A549 (cell line): Measurements from ENCODE around the gene AGRN. TPM values are rescaled to one million over a fixed set of nuclear protein-coding genes. Genes with fewer than 3 reads are reported as not detected.
"Not testable (repeated sequence)": the region's sequence is repeated elsewhere in the genome, so short reads cannot be mapped to it uniquely, and the experiment has no call there.

Source experiments
- ATAC-seq, 2 experiments: fragments of 200-7000 bp in 1 of 2; fragments of >200 bp in 1 of 2; cut with Nextera tagmentation in 1 of 2; cut with Tn5 transposase in 1 of 2; 3 replicates each; pipeline versions ENCODE4 v1.8.0 to v1.9.1; 2018 to 2020; ENCODE audit warnings: mild to moderate bottlenecking in 1 of 2, moderate library complexity in 1 of 2
- CTCF ChIA-PET: fragments of 300-600 bp; sonication (Branson Sonifier 250); formaldehyde crosslinking; extraction: SDS; loops from one replicate; lab custom pipeline; 2021; ENCODE audit warnings: antibody characterized with exemption, inconsistent platforms; lab: Yijun Ruan, JAX
- POLR2A ChIA-PET: fragments of 350-600 bp; formaldehyde crosslinking; extraction: SDS; loops from one replicate; lab custom pipeline; 2021; ENCODE audit warnings: antibody characterized with exemption, inconsistent platforms; lab: Yijun Ruan, JAX
- DNase-seq, 2 experiments: peaks; one replicate each; pipeline versions ENCODE4 v3.0.0 to v3.0.0-alpha.2; 2011 to 2016; ENCODE audit warnings: low read depth in 1 of 2, low spot score in 1 of 2
- FAIRE-seq: peaks from 2 replicates; lab custom pipeline; 2011; peaks lifted over from hg19 to GRCh38; lab: Jason Lieb, UNC
- H3K27ac ChIP-seq, 2 experiments: fragments of >200 bp; sonication (Bioruptor Twin); formaldehyde crosslinking; 3 replicates each; pipeline ENCODE4 v1.5.1; 2016 to 2017
- H3K4me1 ChIP-seq: fragments of >200 bp; sonication (Bioruptor Twin); formaldehyde crosslinking; 3 replicates; pipeline ENCODE4 v1.6.1; 2016
- H3K4me2 ChIP-seq: fragments of >200 bp; sonication (Bioruptor Twin); formaldehyde crosslinking; 3 replicates; pipeline ENCODE4 v1.6.1; 2016
- H3K4me3 ChIP-seq: fragments of >200 bp; sonication (Bioruptor Twin); formaldehyde crosslinking; 3 replicates; pipeline ENCODE4 v1.5.1; 2016
- H3K9me3 ChIP-seq: fragments of >200 bp; sonication (Bioruptor Twin); formaldehyde crosslinking; 3 replicates; pipeline ENCODE4 v1.6.1; 2016
- CBX8 ChIP-seq: fragments of 200-600 bp; sonication (generic); IDR thresholded peaks from 2 replicates; pipeline ENCODE4 v1.6.1; 2016
- CHD4 ChIP-seq: fragments of 200-600 bp; sonication (generic); IDR thresholded peaks from 2 replicates; pipeline ENCODE4 v1.6.1; 2016; ENCODE audit warnings: antibody characterized with exemption, mild to moderate bottlenecking, borderline replicate concordance
- EHF ChIP-seq: fragments of 250-450 bp; sonication (Bioruptor Pico); IDR thresholded peaks from 2 replicates; pipeline ENCODE4 v1.5.0; 2020; ENCODE audit warnings: mild to moderate bottlenecking
- EP300 ChIP-seq, 2 experiments: fragments of >200 bp; sonication (Bioruptor Twin); formaldehyde crosslinking; IDR thresholded peaks; 2 replicates in 1 of 2; 3 replicates in 1 of 2; pipeline ENCODE4 v1.6.1; 2016 to 2017
- ESRRA ChIP-seq: fragments of 150-350 bp; IDR thresholded peaks from 2 replicates; pipeline ENCODE4 v1.6.1; 2014; ENCODE audit warnings: mild to moderate bottlenecking, low read length, borderline replicate concordance
- FOSB ChIP-seq: fragments of 250-450 bp; sonication (Bioruptor Pico); IDR thresholded peaks from 2 replicates; pipeline ENCODE4 v1.5.0; 2020; ENCODE audit warnings: mild to moderate bottlenecking, moderate library complexity
- HMGXB4 ChIP-seq: fragments of 250-450 bp; sonication (Bioruptor Pico); IDR thresholded peaks from 2 replicates; pipeline ENCODE4 v1.5.0; 2021; ENCODE audit warnings: mild to moderate bottlenecking, moderate library complexity, borderline replicate concordance
- HOXB5 ChIP-seq: fragments of 250-450 bp; sonication (Bioruptor Pico); IDR thresholded peaks from 2 replicates; pipeline ENCODE4 v1.5.0; 2020; ENCODE audit warnings: mild to moderate bottlenecking, moderate library complexity
- KDM1A ChIP-seq: fragments of 200-600 bp; sonication (generic); IDR thresholded peaks from 2 replicates; pipeline ENCODE4 v1.6.1; 2016; ENCODE audit warnings: low read depth, mild to moderate bottlenecking
- MAZ ChIP-seq: fragments of 150-350 bp; IDR thresholded peaks from 2 replicates; pipeline ENCODE4 v1.6.1; 2014; ENCODE audit warnings: antibody characterized with exemption, low read depth, low read length, borderline replicate concordance
- PHF8 ChIP-seq: fragments of 200-600 bp; sonication (generic); IDR thresholded peaks from 2 replicates; pipeline ENCODE4 v1.6.1; 2016; ENCODE audit warnings: low read depth, mild to moderate bottlenecking, antibody characterized with exemption, moderate library complexity, borderline replicate concordance
- SREBF2 ChIP-seq: fragments of 450-650 bp; IDR thresholded peaks from 2 replicates; pipeline ENCODE4 v1.6.1; 2014; ENCODE audit warnings: mild to moderate bottlenecking, moderate library complexity
- TP53 ChIP-seq: fragments of 250-450 bp; sonication (Bioruptor Pico); IDR thresholded peaks from 2 replicates; pipeline ENCODE4 v1.5.0; 2021; ENCODE audit warnings: mild to moderate bottlenecking, moderate library complexity
- ZSCAN20 ChIP-seq: fragments of 250-450 bp; sonication (Bioruptor Pico); IDR thresholded peaks from 2 replicates; pipeline ENCODE4 v1.8.0; 2022; ENCODE audit warnings: mild to moderate bottlenecking, moderate library complexity
- WGBS: methylation state at CpG from one replicate; pipeline ENCODE4 v1.1.6; 2017; ENCODE audit errors: missing lambda C conversion rate; 5-methylcytosine and 5-hydroxymethylcytosine counted together
- polyA plus RNA-seq, 4 experiments: library from polyadenylated mRNA; depleted of rRNA in 3 of 4; stranded (reverse); fragments of >200 nt; fragmentation: RNase III in 1 of 4; extraction: RNeasy Plus Mini Kit Qiagen cat#74134 plus additional on column Dnase treatment in 1 of 4; gene quantifications; 2 replicates in 3 of 4; 3 replicates in 1 of 4; pipeline ENCODE4 v1.2.3, GENCODE V29; 2011 to 2017
- TF ChIP-seq, protein P1 (sequence below): fragments of 250-450 bp; sonication (Bioruptor Pico); IDR thresholded peaks from 2 replicates; pipeline ENCODE4 v1.5.0; 2020; ENCODE audit warnings: low read depth, mild to moderate bottlenecking, moderate library complexity
- TF ChIP-seq, protein P2 (sequence below): fragments of 200-600 bp; sonication (generic); IDR thresholded peaks from 2 replicates; pipeline ENCODE4 v1.6.1; 2016; ENCODE audit warnings: antibody characterized with exemption, mild to moderate bottlenecking, moderate library complexity
- TF ChIP-seq, protein P3 (sequence below): IDR thresholded peaks from 2 replicates; pipeline ENCODE4 v1.6.1; 2012
- TF ChIP-seq, protein P4 (sequence below): fragments of 150-350 bp; IDR thresholded peaks from 2 replicates; pipeline ENCODE4 v1.6.1; 2014; ENCODE audit warnings: low read depth, mild to moderate bottlenecking, low read length
- TF ChIP-seq, protein P5 (sequence below): fragments of 450-650 bp; IDR thresholded peaks from 2 replicates; pipeline ENCODE4 v1.6.1; 2014; ENCODE audit warnings: antibody characterized with exemption

The AGRN gene
- polyA plus RNA-seq, 2 of the 4 experiments (the other 2 are of a cell fraction) = 23.9 to 90.9 TPM

- TF ChIP-seq, protein P1, sequence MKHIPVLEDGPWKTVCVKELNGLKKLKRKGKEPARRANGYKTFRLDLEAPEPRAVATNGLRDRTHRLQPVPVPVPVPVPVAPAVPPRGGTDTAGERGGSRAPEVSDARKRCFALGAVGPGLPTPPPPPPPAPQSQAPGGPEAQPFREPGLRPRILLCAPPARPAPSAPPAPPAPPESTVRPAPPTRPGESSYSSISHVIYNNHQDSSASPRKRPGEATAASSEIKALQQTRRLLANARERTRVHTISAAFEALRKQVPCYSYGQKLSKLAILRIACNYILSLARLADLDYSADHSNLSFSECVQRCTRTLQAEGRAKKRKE (CRISPR knock-in tag) = no peak
- TF ChIP-seq, all 56 proteins: peak for 9
Measured at GRCh38 chr1:1063945-1064831, 44.3 kb downstream of the AGRN start (continued).

- Histone ChIP-seq H3K4me3 (no peak overlapping the region), H3K4me1 (peaks cover 47% of the 10 kb centered on the region), H3K9me3 (no peaks in the 10 kb centered on the region), H3K4me2 (no peak overlapping the region)
- 72% methylated on average over 16 of the region's 20 CpGs for WGBS
- FAIRE-seq (no peak), DNase-seq (no peak)
- no peak for TF ChIP-seq KDM1A
- no peak for TF ChIP-seq ESRRA
- no peak for TF ChIP-seq HMGXB4 (CRISPR knock-in tag)
- no peak for TF ChIP-seq ZSCAN20 (CRISPR knock-in tag)
- TF ChIP-seq MAZ = no peak
- TF ChIP-seq SREBF2 = no peak
- TF ChIP-seq EHF (CRISPR knock-in tag) = no peak
- no peak for TF ChIP-seq PHF8
- TF ChIP-seq CHD4 = no peak
- TF ChIP-seq HOXB5 (CRISPR knock-in tag) = no peak
- TF ChIP-seq CBX8 = no peak
- TF ChIP-seq TP53 (CRISPR knock-in tag) = no peak
- TF ChIP-seq, protein P2, sequence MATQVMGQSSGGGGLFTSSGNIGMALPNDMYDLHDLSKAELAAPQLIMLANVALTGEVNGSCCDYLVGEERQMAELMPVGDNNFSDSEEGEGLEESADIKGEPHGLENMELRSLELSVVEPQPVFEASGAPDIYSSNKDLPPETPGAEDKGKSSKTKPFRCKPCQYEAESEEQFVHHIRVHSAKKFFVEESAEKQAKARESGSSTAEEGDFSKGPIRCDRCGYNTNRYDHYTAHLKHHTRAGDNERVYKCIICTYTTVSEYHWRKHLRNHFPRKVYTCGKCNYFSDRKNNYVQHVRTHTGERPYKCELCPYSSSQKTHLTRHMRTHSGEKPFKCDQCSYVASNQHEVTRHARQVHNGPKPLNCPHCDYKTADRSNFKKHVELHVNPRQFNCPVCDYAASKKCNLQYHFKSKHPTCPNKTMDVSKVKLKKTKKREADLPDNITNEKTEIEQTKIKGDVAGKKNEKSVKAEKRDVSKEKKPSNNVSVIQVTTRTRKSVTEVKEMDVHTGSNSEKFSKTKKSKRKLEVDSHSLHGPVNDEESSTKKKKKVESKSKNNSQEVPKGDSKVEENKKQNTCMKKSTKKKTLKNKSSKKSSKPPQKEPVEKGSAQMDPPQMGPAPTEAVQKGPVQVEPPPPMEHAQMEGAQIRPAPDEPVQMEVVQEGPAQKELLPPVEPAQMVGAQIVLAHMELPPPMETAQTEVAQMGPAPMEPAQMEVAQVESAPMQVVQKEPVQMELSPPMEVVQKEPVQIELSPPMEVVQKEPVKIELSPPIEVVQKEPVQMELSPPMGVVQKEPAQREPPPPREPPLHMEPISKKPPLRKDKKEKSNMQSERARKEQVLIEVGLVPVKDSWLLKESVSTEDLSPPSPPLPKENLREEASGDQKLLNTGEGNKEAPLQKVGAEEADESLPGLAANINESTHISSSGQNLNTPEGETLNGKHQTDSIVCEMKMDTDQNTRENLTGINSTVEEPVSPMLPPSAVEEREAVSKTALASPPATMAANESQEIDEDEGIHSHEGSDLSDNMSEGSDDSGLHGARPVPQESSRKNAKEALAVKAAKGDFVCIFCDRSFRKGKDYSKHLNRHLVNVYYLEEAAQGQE = no peak
- TF ChIP-seq, protein P3, sequence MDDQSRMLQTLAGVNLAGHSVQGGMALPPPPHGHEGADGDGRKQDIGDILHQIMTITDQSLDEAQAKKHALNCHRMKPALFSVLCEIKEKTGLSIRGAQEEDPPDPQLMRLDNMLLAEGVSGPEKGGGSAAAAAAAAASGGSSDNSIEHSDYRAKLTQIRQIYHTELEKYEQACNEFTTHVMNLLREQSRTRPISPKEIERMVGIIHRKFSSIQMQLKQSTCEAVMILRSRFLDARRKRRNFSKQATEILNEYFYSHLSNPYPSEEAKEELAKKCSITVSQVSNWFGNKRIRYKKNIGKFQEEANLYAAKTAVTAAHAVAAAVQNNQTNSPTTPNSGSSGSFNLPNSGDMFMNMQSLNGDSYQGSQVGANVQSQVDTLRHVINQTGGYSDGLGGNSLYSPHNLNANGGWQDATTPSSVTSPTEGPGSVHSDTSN = no peak
- TF ChIP-seq, protein P4, sequence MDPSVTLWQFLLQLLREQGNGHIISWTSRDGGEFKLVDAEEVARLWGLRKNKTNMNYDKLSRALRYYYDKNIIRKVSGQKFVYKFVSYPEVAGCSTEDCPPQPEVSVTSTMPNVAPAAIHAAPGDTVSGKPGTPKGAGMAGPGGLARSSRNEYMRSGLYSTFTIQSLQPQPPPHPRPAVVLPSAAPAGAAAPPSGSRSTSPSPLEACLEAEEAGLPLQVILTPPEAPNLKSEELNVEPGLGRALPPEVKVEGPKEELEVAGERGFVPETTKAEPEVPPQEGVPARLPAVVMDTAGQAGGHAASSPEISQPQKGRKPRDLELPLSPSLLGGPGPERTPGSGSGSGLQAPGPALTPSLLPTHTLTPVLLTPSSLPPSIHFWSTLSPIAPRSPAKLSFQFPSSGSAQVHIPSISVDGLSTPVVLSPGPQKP = no peak
- TF ChIP-seq, protein P5, sequence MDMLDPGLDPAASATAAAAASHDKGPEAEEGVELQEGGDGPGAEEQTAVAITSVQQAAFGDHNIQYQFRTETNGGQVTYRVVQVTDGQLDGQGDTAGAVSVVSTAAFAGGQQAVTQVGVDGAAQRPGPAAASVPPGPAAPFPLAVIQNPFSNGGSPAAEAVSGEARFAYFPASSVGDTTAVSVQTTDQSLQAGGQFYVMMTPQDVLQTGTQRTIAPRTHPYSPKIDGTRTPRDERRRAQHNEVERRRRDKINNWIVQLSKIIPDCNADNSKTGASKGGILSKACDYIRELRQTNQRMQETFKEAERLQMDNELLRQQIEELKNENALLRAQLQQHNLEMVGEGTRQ = no peak
- TF ChIP-seq EP300 (IDR thresholded peaks at IDR 0.05) = no peak
- no peak for TF ChIP-seq FOSB (CRISPR knock-in tag)
- TF ChIP-seq, all 56 proteins: peak for 0
- ATAC-seq = no peak
- H3K27ac ChIP-seq = peak overlapping the region in 1 of 2 experiments; percentile 57; a peak in 2 of 6 replicates
- POLR2A ChIA-PET = no interaction called here
- CTCF ChIA-PET = interaction anchor here (1.0 to 8.8 kb wide), 8 partner anchors 14 to 83 kb away, joined by 3 to 126 read pairs (median 21); partner anchors contain the start of genes AGRN, ISG15 and PERM1
Measured at GRCh38 chr1:1065265-1065939, 45.5 kb downstream of the AGRN start.

GRCh38 chr1:1065940-1066304, 46.0 kb downstream of the AGRN start:
- 75% methylated on average over 9 of the region's 11 CpGs for WGBS
- H3K4me2 ChIP-seq, FAIRE-seq, ATAC-seq, H3K9me3 ChIP-seq, DNase-seq, H3K4me3 ChIP-seq, H3K27ac ChIP-seq, POLR2A ChIA-PET: not testable (repeated sequence)
- peaks cover 52% of the 10 kb centered on the region for H3K4me1 ChIP-seq
- CTCF ChIA-PET = interaction anchor here (1.0 to 8.8 kb wide), 6 partner anchors 14 to 83 kb away, joined by 3 to 126 read pairs (median 19); partner anchors contain the start of genes AGRN, ISG15 and PERM1
